T1000 (cell line): ENCODE measurements around the gene CEBPB.

Experiments used
- DNase-seq: peaks from one replicate; lab custom pipeline; 2025; ENCODE audit warnings: mixed read lengths; lab: John Stamatoyannopoulos, UW

CEBPB gene

GRCh38 chr20:50230184-50230583 is 39.6 kb downstream of the CEBPB start:
- no peak for DNase-seq

GRCh38 chr20:50230871-50231560 is 40.4 kb downstream of the CEBPB start:
- DNase-seq, result no peak

DNA sequence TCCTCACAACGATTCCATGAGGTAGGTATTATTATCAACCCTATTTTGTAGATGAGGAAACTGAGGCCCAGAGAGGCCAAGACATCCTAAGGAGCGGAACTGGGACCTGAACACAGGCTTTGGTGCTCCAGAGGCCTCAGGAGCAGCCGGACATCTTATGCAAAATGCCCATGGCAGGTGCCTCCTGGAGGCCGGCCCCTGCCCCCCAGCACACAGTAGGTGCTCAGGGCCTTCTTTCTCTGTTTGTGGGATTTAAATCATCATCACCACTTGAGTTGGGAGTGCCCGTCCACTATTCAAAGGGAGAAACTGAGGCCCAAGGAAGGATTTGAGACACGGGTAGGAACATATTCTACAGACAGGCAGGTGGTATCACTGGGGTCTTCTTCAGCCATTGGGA is 41.2 kb downstream of the CEBPB start:
- DNase-seq, result no peak

DNA sequence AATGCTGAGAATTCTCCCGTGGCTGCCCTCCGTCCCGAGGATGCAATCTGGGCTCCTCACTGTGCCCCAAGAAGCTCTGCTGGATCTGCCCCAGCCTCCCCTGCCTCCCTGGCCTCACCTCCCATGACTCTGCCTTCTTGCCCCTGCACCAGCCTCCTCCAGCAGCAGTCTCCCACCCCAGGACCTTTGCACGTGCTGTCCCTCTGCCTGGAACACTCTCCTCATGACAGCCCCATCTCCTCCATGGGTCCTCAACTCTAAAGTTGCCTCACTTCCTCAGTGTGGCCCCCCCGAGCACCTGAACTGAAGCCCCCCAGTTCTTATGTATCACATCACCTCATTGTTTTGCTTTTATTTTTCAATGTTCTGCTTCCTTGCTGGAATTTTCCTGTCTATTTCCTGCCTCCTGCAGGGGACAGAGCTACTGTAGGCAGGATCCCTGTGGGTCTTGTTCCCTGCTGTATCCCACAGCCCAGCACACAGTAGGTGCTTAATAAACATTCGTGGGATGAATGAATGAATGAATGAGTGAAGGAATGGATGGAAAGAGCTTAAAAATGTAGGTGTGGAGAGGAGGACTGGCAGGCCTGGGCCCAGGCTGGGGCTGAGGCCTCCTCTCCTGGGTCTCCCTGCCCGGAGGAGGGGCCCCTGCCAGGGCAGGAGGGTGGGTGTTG is 42.2 kb downstream of the CEBPB start:
- DNase-seq, result no peak

- no peak for DNase-seq
Measured at GRCh38 chr20:50233325-50234212, 42.9 kb downstream of the CEBPB start.

GRCh38 chr20:50234288-50234687 is 43.7 kb downstream of the CEBPB start:
- no peak for DNase-seq

GRCh38 chr20:50237349-50237748 is 46.7 kb downstream of the CEBPB start:
- DNase-seq, result no peak

DNA sequence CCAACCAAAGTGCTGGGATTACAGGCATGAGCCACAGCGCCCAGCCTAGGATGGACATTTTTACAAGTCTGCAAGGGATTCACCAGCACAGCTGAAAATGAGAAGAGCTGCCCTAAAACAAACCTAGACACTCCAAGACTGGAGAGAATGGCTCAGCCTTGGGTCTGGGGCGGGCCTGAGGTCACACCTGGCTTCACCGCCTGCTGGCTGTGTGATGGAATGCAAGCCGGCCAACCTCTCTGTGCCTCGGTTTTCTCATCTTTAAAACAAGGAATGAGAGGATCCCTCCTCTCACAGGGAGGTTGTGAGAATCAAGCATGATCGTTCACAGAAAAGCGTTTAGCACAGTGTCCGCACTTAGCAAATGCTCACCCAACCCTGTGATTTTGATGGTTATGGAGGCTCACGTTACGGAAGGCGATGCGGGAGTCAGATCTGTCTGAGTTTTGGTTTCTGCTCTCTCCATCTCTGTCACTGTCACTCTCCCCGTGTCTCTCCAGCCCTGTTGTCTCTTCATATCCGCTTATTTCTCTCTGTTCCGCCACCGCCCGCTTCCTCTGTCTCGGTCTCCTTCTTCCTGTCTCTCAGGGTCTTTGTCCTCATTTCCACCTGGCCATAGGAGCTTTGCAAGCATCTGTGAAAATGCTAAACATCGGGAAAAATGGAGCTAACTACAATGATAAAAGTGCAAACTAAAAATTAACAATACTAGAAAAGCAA is 47.6 kb downstream of the CEBPB start:
- DNase-seq, result no peak

DNA sequence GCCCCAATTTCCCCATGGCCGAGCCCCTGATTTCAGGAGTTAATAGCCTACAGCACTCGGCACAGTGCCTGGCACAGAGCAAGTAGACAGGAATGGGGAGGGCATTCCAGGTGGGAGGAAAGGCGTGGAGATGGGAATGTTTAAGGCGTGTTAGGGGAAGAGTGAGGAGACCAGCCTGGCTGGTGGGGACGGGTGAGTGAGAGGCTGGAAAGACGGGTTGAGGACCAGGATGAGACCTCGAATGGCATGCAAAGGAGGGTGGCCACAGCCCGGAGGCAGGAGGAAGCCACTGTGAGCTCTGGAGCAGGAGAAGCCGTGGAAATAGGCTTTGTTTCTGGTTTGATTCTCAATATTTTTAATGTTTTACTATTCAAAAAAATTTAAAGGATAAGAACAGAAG is 49.5 kb downstream of the CEBPB start:
- no peak for DNase-seq

DNA sequence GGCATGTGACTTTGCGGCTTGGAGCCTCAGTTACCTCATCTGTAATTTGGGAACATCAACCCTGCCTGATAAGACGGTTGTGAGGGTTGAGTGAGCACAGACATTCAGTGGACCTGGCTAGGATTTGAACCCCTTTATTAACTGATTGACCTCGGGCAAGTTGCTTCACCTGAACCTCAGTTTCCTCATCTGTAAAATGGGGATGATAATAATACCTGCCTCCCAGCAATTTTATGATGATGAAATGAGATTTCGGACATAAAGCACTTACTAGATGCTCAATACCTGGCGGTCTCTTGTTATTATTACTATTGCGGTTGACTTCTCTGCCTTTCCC is 51.5 kb downstream of the CEBPB start:
- no peak for DNase-seq
